GM18951 (cell line): Measurements from ENCODE around the gene RASEF.

Experiments used
- POLR2A ChIP-seq: IDR thresholded peaks from 4 replicates; pipeline ENCODE4 v1.6.1; 2011; ENCODE audit warnings: mild to moderate bottlenecking; ENCODE audit not compliant: insufficient read length, insufficient read depth; ENCODE audit errors: extremely low read depth
- in situ Hi-C: fragments of 300-500 bp; cut with MboI; formaldehyde crosslinking; loops from one replicate; pipeline ENCODE4 v1.12.0; 2022; ENCODE audit warnings: low sequenced_read_pairs, mixed read lengths, inconsistent platforms; ENCODE audit not compliant: unreplicated experiment

Gene RASEF

DNA sequence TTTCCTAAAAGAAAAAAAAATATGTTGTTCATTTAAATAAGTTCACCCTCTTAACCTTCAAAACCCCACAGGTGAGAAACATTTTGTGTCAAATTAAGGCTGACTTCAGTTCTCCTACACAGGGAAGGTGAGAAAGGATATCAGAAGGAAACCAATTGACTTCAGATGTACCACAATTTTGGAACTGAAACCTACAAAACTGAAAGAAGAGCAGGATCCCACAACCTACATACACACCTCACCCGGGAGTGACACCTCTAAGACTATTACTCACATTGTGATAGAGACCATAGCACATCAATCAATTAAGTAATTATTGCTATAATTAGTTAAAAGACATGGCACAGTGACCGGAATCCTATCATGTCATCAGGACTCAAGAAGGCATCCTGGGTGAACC lies 47.0 kb downstream of the RASEF start:
- no peak for TF ChIP-seq POLR2A
- in situ Hi-C loops, result no loop called here

DNA sequence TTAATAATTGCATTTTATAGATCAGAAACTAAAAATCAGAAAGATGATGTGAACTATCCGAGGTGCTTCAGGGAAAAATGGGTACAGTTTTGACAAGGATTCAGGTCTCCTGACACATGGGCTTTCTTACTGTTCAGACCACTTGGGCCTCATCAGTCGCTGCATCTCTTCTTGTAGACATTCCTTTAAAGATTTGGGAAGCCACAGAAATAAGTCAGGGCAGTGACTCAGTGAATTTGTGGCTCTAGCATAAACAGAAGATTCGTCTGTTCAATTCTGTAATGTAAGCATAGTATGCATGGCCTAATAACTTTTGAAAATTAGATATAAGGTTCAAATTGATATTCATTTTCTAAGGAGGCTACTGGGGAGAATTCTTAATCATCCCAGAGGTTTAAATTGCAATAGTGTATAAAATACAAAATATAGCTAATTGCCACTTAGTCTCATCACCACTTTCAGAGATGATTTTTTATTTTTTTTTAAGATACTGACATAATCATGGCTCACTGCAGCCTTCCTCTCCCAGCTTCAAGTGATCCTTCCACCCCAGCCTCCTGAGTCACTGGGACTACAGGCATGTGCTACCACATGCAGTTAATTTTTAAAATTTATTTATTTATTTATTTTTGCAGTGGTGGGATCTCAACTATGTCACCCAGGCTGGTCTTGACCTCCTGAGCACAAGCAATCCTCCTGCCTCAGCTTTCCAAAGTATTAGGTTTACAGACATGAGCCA lies 48.9 kb downstream of the RASEF start:
- in situ Hi-C loops, result no loop called here
- no peak for TF ChIP-seq POLR2A

DNA sequence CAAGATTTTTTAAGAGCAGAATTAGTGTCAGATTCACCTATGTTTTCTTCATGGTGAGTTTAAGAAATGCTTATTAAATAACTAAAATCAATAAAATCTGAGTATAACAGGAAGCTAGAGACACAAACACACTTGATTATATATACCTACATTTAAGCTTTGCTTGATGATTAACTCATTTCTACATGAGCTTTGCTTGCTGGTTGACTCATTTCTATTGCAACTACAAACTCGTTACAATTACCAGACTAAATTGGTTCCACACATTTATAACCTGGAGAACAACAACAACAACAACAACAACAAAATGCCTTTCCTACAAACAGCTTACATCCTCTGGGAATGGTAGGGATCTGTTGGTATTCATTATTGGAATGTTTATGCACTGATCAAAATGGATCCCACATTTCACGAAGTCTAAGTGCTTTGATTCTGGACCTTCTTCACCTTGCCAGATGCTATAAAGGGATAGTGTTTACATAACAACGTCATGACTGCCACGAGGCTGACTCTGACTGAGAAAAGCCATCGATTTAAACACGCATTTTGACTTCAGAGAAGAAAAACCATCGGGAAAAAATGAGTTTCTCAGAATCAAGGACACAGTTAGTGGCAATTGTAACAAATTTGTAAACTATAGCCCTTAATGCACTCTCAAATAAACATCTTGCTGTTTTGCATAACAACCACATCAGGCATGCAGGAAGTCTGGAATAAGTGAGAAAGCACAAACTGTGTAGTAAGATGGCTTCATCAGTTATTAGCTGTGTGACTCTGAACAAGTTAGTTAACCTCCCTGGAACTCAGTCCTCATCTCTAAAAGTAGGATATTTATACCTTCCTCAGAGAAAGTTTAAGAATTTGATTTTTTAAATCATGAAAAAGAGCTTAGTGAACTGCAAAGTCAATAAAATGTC lies 49.8 kb downstream of the RASEF start:
- in situ Hi-C loops, result no loop called here
- TF ChIP-seq POLR2A, result no peak

DNA sequence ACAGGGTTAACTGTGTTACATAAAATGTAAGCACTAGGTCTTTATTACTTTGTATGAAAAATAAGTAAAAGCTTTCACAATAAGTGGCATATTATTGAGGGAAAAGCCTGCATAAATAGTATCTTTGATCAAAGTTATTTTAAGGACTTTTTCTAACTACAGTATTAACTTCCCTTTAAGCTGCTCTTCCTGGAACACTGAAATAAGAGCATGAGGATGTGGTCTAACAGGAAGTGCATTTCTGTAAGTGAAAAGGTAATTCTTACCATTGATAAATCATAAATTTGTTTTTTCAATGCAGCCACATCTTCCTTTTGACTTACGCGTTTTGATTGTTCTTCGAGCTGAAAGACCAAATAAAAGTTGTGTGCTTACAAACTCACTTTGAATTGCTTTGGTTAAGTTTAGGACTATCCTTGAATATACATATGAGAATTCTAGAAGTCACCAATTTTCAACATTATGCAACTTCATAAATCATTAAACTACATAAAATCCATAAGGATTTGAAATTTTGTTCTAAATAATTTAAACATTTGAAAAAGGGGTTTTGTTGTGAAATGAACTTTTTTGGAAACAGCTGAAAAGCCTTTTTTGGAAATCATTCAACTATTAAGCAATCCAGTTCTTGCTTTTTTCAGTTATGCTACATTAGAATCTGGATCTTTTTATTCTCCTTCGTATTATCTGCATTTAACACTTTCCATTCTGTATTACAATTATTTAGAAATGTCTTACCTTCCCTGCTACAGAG lies 50.6 kb downstream of the RASEF start:
- in situ Hi-C loops, result no loop called here
- TF ChIP-seq POLR2A, result no peak

- in situ Hi-C loops, result no loop called here
- TF ChIP-seq POLR2A, result no peak
These were observed 51.3 kb downstream of the RASEF start for GRCh38 chr9:83011611-83012010.

DNA sequence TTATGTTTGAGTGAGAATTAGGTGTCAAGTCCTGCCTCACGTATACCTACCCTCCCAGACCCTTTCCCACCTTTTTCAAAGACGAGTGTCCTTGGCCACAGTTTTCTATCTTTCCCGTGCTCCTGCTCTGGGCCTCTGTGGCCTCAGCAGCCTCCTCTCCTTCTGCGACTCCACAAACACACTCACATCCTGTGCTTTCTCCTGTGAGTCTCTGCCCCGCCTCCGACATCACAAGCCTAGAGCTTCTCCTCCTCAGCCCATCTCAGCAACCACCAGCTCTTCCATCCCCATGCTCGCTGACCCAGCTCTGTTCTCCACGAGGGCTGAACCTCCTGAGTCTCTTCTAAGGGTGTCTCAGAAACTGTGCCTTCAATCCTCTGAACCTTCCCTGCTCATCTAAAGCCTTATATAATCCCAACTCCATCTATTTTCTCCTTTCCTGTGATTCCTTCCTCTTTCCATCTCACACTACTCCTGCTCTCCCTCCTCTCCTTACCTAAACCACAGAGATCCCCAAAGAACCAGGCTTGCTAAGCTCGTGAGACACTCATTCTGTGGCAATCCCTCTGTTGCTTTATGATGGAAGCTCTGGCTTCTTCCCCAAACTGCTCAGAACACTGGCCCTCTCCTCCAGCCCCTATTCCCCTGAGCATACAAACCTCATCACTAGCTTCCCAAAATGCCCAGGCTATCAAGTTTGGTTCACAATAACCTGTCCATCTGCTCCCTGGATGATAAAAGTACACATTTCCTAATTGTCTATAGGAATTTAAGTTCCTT lies 55.2 kb downstream of the RASEF start:
- no peak for TF ChIP-seq POLR2A
- in situ Hi-C loops, result no loop called here

- in situ Hi-C loops, result no loop called here
- TF ChIP-seq POLR2A, result no peak
These were observed 56.6 kb downstream of the RASEF start for GRCh38 chr9:83006378-83006777.

- in situ Hi-C loops, result no loop called here
- TF ChIP-seq POLR2A, result no peak
These were observed 57.0 kb downstream of the RASEF start for GRCh38 chr9:83005963-83006362.

DNA sequence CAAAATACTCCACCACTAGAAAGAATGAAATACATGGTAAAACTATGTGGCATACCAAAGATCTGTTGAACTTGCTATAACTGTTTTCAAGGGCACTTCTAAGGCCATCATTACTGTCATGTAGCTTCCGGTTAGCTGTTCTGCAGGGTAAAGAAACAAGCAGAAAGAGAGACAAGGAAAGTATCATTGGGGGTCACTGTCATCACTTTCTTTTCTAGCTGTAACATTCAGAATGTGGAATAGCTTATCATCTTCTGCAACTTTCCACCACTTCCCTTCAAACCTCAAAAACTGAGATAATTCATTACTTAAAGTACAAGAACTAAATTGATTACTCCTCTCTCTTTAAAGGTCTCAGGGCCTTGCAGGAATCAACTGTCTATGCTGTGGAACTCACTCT lies 57.6 kb downstream of the RASEF start:
- TF ChIP-seq POLR2A, result no peak
- in situ Hi-C loops, result no loop called here

- in situ Hi-C loops, result no loop called here
- no peak for TF ChIP-seq POLR2A
These were observed 60.6 kb downstream of the RASEF start for GRCh38 chr9:83002329-83002728.

DNA sequence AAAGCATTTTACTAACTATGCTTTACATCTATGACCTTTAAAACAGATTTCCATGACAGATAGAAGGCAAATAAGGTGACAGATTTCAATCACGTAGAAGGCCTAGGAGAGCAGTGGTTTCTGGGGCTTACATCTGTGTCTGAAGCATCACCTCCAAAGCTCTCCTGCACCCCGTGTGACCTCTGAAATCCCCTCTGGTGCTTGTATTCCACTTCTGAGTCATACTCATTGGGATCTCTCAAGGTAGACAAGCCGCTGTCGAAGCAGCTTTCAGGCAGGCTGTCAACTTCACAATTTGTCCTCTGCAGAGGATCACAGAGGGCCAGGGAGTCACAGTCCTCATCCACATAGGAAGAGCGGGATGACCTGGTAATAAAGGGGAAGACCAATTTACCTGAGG lies 62.2 kb downstream of the RASEF start:
- in situ Hi-C loops, result no loop called here
- TF ChIP-seq POLR2A, result no peak

DNA sequence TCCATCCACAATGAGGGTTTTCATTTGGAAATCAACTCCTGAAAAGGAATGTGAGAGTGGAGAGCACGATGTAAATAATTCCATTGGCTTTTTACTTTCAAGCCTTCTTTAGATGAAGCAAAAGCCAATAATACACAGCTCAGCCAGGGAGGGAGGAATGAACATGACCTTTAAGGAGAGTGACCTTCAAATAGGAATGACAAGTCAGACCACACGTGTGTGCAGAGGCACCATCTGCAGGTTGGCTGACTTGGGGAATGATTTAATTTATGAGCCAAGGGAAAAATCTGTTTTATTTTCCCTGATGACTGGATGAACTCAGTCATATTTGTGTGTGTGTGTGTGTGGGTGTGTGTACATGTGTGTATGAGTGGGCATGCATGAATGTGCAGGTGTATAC lies 64.5 kb downstream of the RASEF start:
- TF ChIP-seq POLR2A, result no peak
- in situ Hi-C loops, result no loop called here
